Adrenal gland (tissue), 5 donors: ENCODE measurements around the gene IRX3.

Experiments
- POLR2A ChIP-seq, 2 donors: fragments of 450-650 bp; IDR thresholded peaks; one replicate each; pipeline ENCODE4 v1.6.1; 2017; ENCODE audit warnings: antibody characterized with exemption in 2 of 2, mild to moderate bottlenecking in 2 of 2, moderate library complexity in 1 of 2
- TF ChIP-seq, protein P1 (sequence below), 6 experiments: fragments of 450-650 bp in 4 of 6; fragments of 200-600 bp in 2 of 6; sonication (generic) in 1 of 6; IDR thresholded peaks; 1 replicate in 5 of 6; 2 replicates in 1 of 6; pipeline versions ENCODE4 v1.5.1 to v1.8.0; 2016 to 2021; ENCODE audit warnings: antibody characterized with exemption in 6 of 6, mild to moderate bottlenecking in 2 of 6, moderate library complexity in 1 of 6
- donor health status: DM: no; HTN: no; CAD: no.

DNA sequence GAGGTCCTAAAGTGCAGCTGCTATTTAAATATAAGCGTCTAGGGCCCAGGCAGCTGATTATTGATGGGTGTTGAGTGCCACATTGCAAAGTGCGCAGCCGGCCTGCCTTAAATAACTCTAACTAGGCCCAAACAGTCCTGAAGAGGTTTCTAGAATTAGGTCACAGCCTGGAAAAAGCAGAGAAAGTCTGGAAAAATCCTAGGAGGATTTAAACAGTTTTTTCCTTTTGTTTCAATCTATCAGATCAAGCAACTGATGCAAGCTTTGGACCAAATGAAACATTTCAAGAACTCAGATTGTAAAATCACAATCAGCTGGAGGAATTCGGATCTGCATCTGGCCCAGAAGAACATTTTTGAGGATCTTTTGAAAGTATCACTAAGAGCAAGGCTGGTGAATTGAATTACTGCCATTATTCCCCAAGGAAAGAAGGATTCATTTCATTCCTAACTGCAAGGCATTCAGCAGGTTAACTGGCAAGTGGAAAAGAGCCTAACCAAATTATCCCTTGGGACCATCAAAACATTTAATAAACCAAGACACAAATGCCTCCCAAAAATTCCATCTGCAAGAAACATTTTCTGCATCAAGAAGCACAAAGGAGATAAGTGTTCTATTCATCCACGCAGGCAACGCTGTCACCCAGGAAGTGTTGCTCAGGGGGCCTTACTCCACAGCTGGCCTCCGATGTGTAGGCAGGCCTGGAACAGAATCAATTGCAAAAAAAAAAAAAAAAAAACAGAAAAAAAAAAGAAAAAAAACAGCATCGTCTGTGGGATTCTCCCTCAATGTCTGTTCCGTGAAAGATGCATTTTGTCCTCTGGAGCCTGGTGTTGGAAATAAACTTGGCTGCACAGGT, 46.1 kb downstream of the IRX3 start:
- no peak for TF ChIP-seq POLR2A (IDR thresholded peaks at IDR 0.05)
- TF ChIP-seq, protein P1, sequence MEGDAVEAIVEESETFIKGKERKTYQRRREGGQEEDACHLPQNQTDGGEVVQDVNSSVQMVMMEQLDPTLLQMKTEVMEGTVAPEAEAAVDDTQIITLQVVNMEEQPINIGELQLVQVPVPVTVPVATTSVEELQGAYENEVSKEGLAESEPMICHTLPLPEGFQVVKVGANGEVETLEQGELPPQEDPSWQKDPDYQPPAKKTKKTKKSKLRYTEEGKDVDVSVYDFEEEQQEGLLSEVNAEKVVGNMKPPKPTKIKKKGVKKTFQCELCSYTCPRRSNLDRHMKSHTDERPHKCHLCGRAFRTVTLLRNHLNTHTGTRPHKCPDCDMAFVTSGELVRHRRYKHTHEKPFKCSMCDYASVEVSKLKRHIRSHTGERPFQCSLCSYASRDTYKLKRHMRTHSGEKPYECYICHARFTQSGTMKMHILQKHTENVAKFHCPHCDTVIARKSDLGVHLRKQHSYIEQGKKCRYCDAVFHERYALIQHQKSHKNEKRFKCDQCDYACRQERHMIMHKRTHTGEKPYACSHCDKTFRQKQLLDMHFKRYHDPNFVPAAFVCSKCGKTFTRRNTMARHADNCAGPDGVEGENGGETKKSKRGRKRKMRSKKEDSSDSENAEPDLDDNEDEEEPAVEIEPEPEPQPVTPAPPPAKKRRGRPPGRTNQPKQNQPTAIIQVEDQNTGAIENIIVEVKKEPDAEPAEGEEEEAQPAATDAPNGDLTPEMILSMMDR (IDR thresholded peaks at IDR 0.05), result no peak
